Measurements from ENCODE around the gene AKAP13.

GRCh38 chr15:85515212-85515611, 134.8 kb downstream of the AKAP13 start:
- TF ChIP-seq POLR2A (IDR thresholded peaks at IDR 0.05) (no peak), CTCF (IDR thresholded peaks at IDR 0.05) (no peak)

Data from testis (tissue), 2 donors.